Skeletal muscle satellite cell (primary cell): ENCODE data around the gene RPTOR.

ENCODE experiments used
- H3K27me3 ChIP-seq: 2 replicates; pipeline ENCODE4 v1.7.0; 2013; ENCODE audit warnings: low read length; ENCODE audit not compliant: control insufficient read depth, insufficient read depth
- H3K36me3 ChIP-seq: 2 replicates; pipeline ENCODE4 v1.7.0; 2013; ENCODE audit warnings: mild to moderate bottlenecking, control low read depth, low read length; ENCODE audit not compliant: insufficient read depth
- H3K4me1 ChIP-seq: 2 replicates; pipeline ENCODE4 v1.7.0; 2013; ENCODE audit warnings: low read length; ENCODE audit not compliant: control insufficient read depth, insufficient read depth
- H3K4me2 ChIP-seq: 2 replicates; pipeline ENCODE4 v1.7.0; 2013; ENCODE audit warnings: mild to moderate bottlenecking, low read length
- H3K4me3 ChIP-seq: 2 replicates; pipeline ENCODE4 v1.7.0; 2013; ENCODE audit warnings: low read length
- H3K9ac ChIP-seq: 2 replicates; pipeline ENCODE4 v1.7.0; 2013; ENCODE audit warnings: mild to moderate bottlenecking, low read depth, low read length, moderate library complexity
- H3K9me3 ChIP-seq: replicated peaks from 2 replicates; pipeline ENCODE4 v1.7.0; 2013; ENCODE audit warnings: mild to moderate bottlenecking, control low read depth, low read length

RPTOR gene

GRCh38 chr17:80765241-80765961 lies 220.8 kb downstream of the RPTOR start:
- Histone ChIP-seq H3K4me2 (no peak overlapping the region), H3K4me1 (peaks cover 19% of the 10 kb centered on the region), H3K9ac (no peak overlapping the region), H3K36me3 (peaks cover 3% of the 10 kb centered on the region), H3K4me3 (no peak overlapping the region), H3K9me3 (no peaks in the 10 kb centered on the region), H3K27me3 (no peaks in the 10 kb centered on the region)

GRCh38 chr17:80766290-80766855 lies 221.7 kb downstream of the RPTOR start:
- Histone ChIP-seq H3K4me2 (no peak overlapping the region), H3K36me3 (peaks cover 6% of the 10 kb centered on the region), H3K4me3 (no peak overlapping the region), H3K4me1 (peaks cover 9% of the 10 kb centered on the region), H3K27me3 (no peaks in the 10 kb centered on the region), H3K9ac (no peak overlapping the region), H3K9me3 (no peaks in the 10 kb centered on the region)

GRCh38 chr17:80768389-80768788 lies 223.8 kb downstream of the RPTOR start:
- H3K4me1 ChIP-seq, result peaks cover 6% of the 10 kb centered on the region
- no peaks in the 10 kb centered on the region for H3K27me3 ChIP-seq
- peaks cover 9% of the 10 kb centered on the region for H3K36me3 ChIP-seq
- H3K4me2 ChIP-seq, result no peak overlapping the region
- no peak overlapping the region for H3K4me3 ChIP-seq
- H3K9ac ChIP-seq, result no peak overlapping the region
- H3K9me3 ChIP-seq, result no peaks in the 10 kb centered on the region

GRCh38 chr17:80768936-80769335 lies 224.3 kb downstream of the RPTOR start:
- no peak overlapping the region for H3K9ac ChIP-seq
- no peaks in the 10 kb centered on the region for H3K9me3 ChIP-seq
- peaks cover 9% of the 10 kb centered on the region for H3K36me3 ChIP-seq
- no peak overlapping the region for H3K4me2 ChIP-seq
- no peak overlapping the region for H3K4me3 ChIP-seq
- H3K27me3 ChIP-seq, result no peaks in the 10 kb centered on the region
- H3K4me1 ChIP-seq, result peaks cover 9% of the 10 kb centered on the region

GRCh38 chr17:80769516-80769915 lies 224.9 kb downstream of the RPTOR start:
- Histone ChIP-seq H3K4me3 (no peak overlapping the region), H3K4me2 (no peak overlapping the region), H3K27me3 (no peaks in the 10 kb centered on the region), H3K9me3 (no peaks in the 10 kb centered on the region), H3K9ac (no peak overlapping the region), H3K4me1 (peaks cover 9% of the 10 kb centered on the region), H3K36me3 (peaks cover 15% of the 10 kb centered on the region)

GRCh38 chr17:80769936-80770625 lies 225.4 kb downstream of the RPTOR start:
- Histone ChIP-seq H3K9ac (no peak overlapping the region), H3K4me1 (peaks cover 9% of the 10 kb centered on the region), H3K4me3 (no peak overlapping the region), H3K27me3 (no peaks in the 10 kb centered on the region), H3K4me2 (no peak overlapping the region), H3K36me3 (peaks cover 15% of the 10 kb centered on the region), H3K9me3 (no peaks in the 10 kb centered on the region)

- peaks cover 9% of the 10 kb centered on the region for H3K4me1 ChIP-seq
- peaks cover 15% of the 10 kb centered on the region for H3K36me3 ChIP-seq
- no peaks in the 10 kb centered on the region for H3K27me3 ChIP-seq
- no peak overlapping the region for H3K4me2 ChIP-seq
- H3K9ac ChIP-seq, result no peak overlapping the region
- no peaks in the 10 kb centered on the region for H3K9me3 ChIP-seq
- no peak overlapping the region for H3K4me3 ChIP-seq
Observed at GRCh38 chr17:80770881-80771611, 226.4 kb downstream of the RPTOR start.

- Histone ChIP-seq H3K27me3 (no peaks in the 10 kb centered on the region), H3K4me1 (peaks cover 9% of the 10 kb centered on the region), H3K4me3 (no peak overlapping the region), H3K36me3 (peaks cover 15% of the 10 kb centered on the region), H3K9me3 (no peaks in the 10 kb centered on the region), H3K9ac (no peak overlapping the region), H3K4me2 (no peak overlapping the region)
Observed at GRCh38 chr17:80771612-80772005, 227.0 kb downstream of the RPTOR start.

GRCh38 chr17:80772906-80773242 lies 228.2 kb downstream of the RPTOR start:
- Histone ChIP-seq H3K4me1 (peaks cover 9% of the 10 kb centered on the region), H3K36me3 (peaks cover 15% of the 10 kb centered on the region), H3K4me3 (no peak overlapping the region), H3K4me2 (no peak overlapping the region), H3K9me3 (no peaks in the 10 kb centered on the region), H3K9ac (no peak overlapping the region), H3K27me3 (no peaks in the 10 kb centered on the region)

GRCh38 chr17:80773243-80773991 lies 228.8 kb downstream of the RPTOR start:
- Histone ChIP-seq H3K4me2 (no peak overlapping the region), H3K9me3 (no peaks in the 10 kb centered on the region), H3K4me3 (no peak overlapping the region), H3K27me3 (no peaks in the 10 kb centered on the region), H3K9ac (no peak overlapping the region), H3K4me1 (peaks cover 9% of the 10 kb centered on the region), H3K36me3 (peaks cover 15% of the 10 kb centered on the region)

- Histone ChIP-seq H3K4me3 (no peak overlapping the region), H3K4me1 (peaks cover 9% of the 10 kb centered on the region), H3K36me3 (peaks cover 15% of the 10 kb centered on the region), H3K4me2 (no peak overlapping the region), H3K9me3 (no peaks in the 10 kb centered on the region), H3K9ac (no peak overlapping the region), H3K27me3 (no peaks in the 10 kb centered on the region)
Observed at GRCh38 chr17:80774146-80774545, 229.5 kb downstream of the RPTOR start.
